Measurements from ENCODE around the gene PLXNA4.

The PLXNA4 gene

GRCh38 chr7:132498319-132498718 lies 78.0 kb downstream of the PLXNA4 start:
- H3K4ac ChIP-seq (ENCODE audit: low read depth, low read length) = no peak overlapping the region
- no peak for DNase-seq
- H2BK120ac ChIP-seq (ENCODE audit: low read depth, low read length) = no peak overlapping the region
- no peak overlapping the region for H2BK15ac ChIP-seq (replicated peaks; ENCODE audit: low read depth)
- no peak overlapping the region for H2AK5ac ChIP-seq (ENCODE audit: low read length)
- no peak overlapping the region for H3K56ac ChIP-seq (ENCODE audit: low read length)
- no CpG with 5 or more reads among the region's 4 CpGs for WGBS (ENCODE audit: extremely low coverage, insufficient coverage, low lambda C conversion rate)
- H3K23ac ChIP-seq (ENCODE audit: low read length) = no peak overlapping the region
- H3K79me2 ChIP-seq (ENCODE audit: control insufficient read depth, insufficient read depth, low read length) = no peaks in the 10 kb centered on the region
- H3K4me1 ChIP-seq (ENCODE audit: control insufficient read depth, low read depth, low read length) = no peaks in the 10 kb centered on the region
- H4K8ac ChIP-seq (ENCODE audit: low read depth, low read length) = no peak overlapping the region
- no peaks in the 10 kb centered on the region for H3K36me3 ChIP-seq (ENCODE audit: control insufficient read depth, insufficient read depth, low read length)
- H4K5ac ChIP-seq (ENCODE audit: low read length) = no peak overlapping the region
- no peak overlapping the region for H3K4me2 ChIP-seq (ENCODE audit: low read length)
- H3K27me3 ChIP-seq (ENCODE audit: insufficient read depth, low read length, poor library complexity) = no peaks in the 10 kb centered on the region
- no peak overlapping the region for H3K9ac ChIP-seq (ENCODE audit: low read length)
- H3K79me1 ChIP-seq (ENCODE audit: low read length) = no peaks in the 10 kb centered on the region
- no peak overlapping the region for H3K18ac ChIP-seq (ENCODE audit: low read length)
- no peak overlapping the region for H2BK5ac ChIP-seq (ENCODE audit: low read length)
- no peak overlapping the region for H3K4me3 ChIP-seq (ENCODE audit: low read length)
- H3K27ac ChIP-seq (ENCODE audit: low read depth, low read length) = no peak overlapping the region

GRCh38 chr7:132497098-132497497 lies 79.2 kb downstream of the PLXNA4 start:
- Histone ChIP-seq H3K18ac (ENCODE audit: low read length) (no peak overlapping the region), H3K23ac (ENCODE audit: low read length) (no peak overlapping the region)
- DNase-seq = no peak

GRCh38 chr7:132495936-132496335 lies 80.3 kb downstream of the PLXNA4 start:
- H2AK5ac ChIP-seq (ENCODE audit: low read length) = no peak overlapping the region
- H3K9ac ChIP-seq (ENCODE audit: low read length) = no peak overlapping the region
- no peak overlapping the region for H3K56ac ChIP-seq (ENCODE audit: low read length)
- H3K36me3 ChIP-seq (ENCODE audit: control insufficient read depth, insufficient read depth, low read length) = no peaks in the 10 kb centered on the region
- no peak overlapping the region for H3K4me3 ChIP-seq (ENCODE audit: low read length)
- no peak overlapping the region for H3K23ac ChIP-seq (ENCODE audit: low read length)
- no peak overlapping the region for H2BK120ac ChIP-seq (ENCODE audit: low read depth, low read length)
- H2BK15ac ChIP-seq (replicated peaks; ENCODE audit: low read depth) = no peak overlapping the region
- H4K5ac ChIP-seq (ENCODE audit: low read length) = no peak overlapping the region
- H3K79me2 ChIP-seq (ENCODE audit: control insufficient read depth, insufficient read depth, low read length) = no peaks in the 10 kb centered on the region
- H3K27ac ChIP-seq (ENCODE audit: low read depth, low read length) = no peak overlapping the region
- H3K27me3 ChIP-seq (ENCODE audit: insufficient read depth, low read length, poor library complexity) = no peaks in the 10 kb centered on the region
- WGBS (ENCODE audit: extremely low coverage, insufficient coverage, low lambda C conversion rate) = no CpG with 5 or more reads among the region's 3 CpGs
- H3K4me2 ChIP-seq (ENCODE audit: low read length) = no peak overlapping the region
- no peaks in the 10 kb centered on the region for H3K79me1 ChIP-seq (ENCODE audit: low read length)
- H2BK5ac ChIP-seq (ENCODE audit: low read length) = no peak overlapping the region
- H3K4ac ChIP-seq (ENCODE audit: low read depth, low read length) = no peak overlapping the region
- H3K18ac ChIP-seq (ENCODE audit: low read length) = no peak overlapping the region
- H3K4me1 ChIP-seq (ENCODE audit: control insufficient read depth, low read depth, low read length) = no peaks in the 10 kb centered on the region
- no peak for DNase-seq
- H4K8ac ChIP-seq (ENCODE audit: low read depth, low read length) = no peak overlapping the region

More at GRCh38 chr7:132497098-132497497, 79.2 kb downstream of the PLXNA4 start:
- H3K27ac ChIP-seq (ENCODE audit: low read depth, low read length) = no peak overlapping the region
- H2BK120ac ChIP-seq (ENCODE audit: low read depth, low read length) = no peak overlapping the region
- H3K36me3 ChIP-seq (ENCODE audit: control insufficient read depth, insufficient read depth, low read length) = no peaks in the 10 kb centered on the region
- H3K56ac ChIP-seq (ENCODE audit: low read length) = no peak overlapping the region
- no CpG with 5 or more reads among the region's 5 CpGs for WGBS (ENCODE audit: extremely low coverage, insufficient coverage, low lambda C conversion rate)
- H2BK5ac ChIP-seq (ENCODE audit: low read length) = no peak overlapping the region
- no peaks in the 10 kb centered on the region for H3K27me3 ChIP-seq (ENCODE audit: insufficient read depth, low read length, poor library complexity)
- H3K4me3 ChIP-seq (ENCODE audit: low read length) = no peak overlapping the region
- H2AK5ac ChIP-seq (ENCODE audit: low read length) = no peak overlapping the region
- no peaks in the 10 kb centered on the region for H3K79me2 ChIP-seq (ENCODE audit: control insufficient read depth, insufficient read depth, low read length)
- H4K8ac ChIP-seq (ENCODE audit: low read depth, low read length) = no peak overlapping the region
- no peak overlapping the region for H3K4ac ChIP-seq (ENCODE audit: low read depth, low read length)
- H3K4me1 ChIP-seq (ENCODE audit: control insufficient read depth, low read depth, low read length) = no peaks in the 10 kb centered on the region
- no peak overlapping the region for H2BK15ac ChIP-seq (replicated peaks; ENCODE audit: low read depth)
- no peaks in the 10 kb centered on the region for H3K79me1 ChIP-seq (ENCODE audit: low read length)
- H3K9ac ChIP-seq (ENCODE audit: low read length) = no peak overlapping the region
- no peak overlapping the region for H3K4me2 ChIP-seq (ENCODE audit: low read length)
- H4K5ac ChIP-seq (ENCODE audit: low read length) = no peak overlapping the region

- H3K9ac ChIP-seq (ENCODE audit: low read length) = no peak overlapping the region
- no peaks in the 10 kb centered on the region for H3K36me3 ChIP-seq (ENCODE audit: control insufficient read depth, insufficient read depth, low read length)
- no peak overlapping the region for H2AK5ac ChIP-seq (ENCODE audit: low read length)
- H3K79me1 ChIP-seq (ENCODE audit: low read length) = no peaks in the 10 kb centered on the region
- H3K79me2 ChIP-seq (ENCODE audit: control insufficient read depth, insufficient read depth, low read length) = no peaks in the 10 kb centered on the region
- no peak overlapping the region for H2BK120ac ChIP-seq (ENCODE audit: low read depth, low read length)
- H2BK5ac ChIP-seq (ENCODE audit: low read length) = no peak overlapping the region
- H3K4me2 ChIP-seq (ENCODE audit: low read length) = no peak overlapping the region
- WGBS (ENCODE audit: extremely low coverage, insufficient coverage, low lambda C conversion rate) = no CpG with 5 or more reads among the region's 12 CpGs
- H3K4me1 ChIP-seq (ENCODE audit: control insufficient read depth, low read depth, low read length) = no peaks in the 10 kb centered on the region
- no peak overlapping the region for H4K5ac ChIP-seq (ENCODE audit: low read length)
- no peak for DNase-seq
- H4K8ac ChIP-seq (ENCODE audit: low read depth, low read length) = no peak overlapping the region
- H3K56ac ChIP-seq (ENCODE audit: low read length) = no peak overlapping the region
- no peak overlapping the region for H3K4me3 ChIP-seq (ENCODE audit: low read length)
- H3K27me3 ChIP-seq (ENCODE audit: insufficient read depth, low read length, poor library complexity) = no peaks in the 10 kb centered on the region
- H3K18ac ChIP-seq (ENCODE audit: low read length) = no peak overlapping the region
- no peak overlapping the region for H3K27ac ChIP-seq (ENCODE audit: low read depth, low read length)
- no peak overlapping the region for H3K4ac ChIP-seq (ENCODE audit: low read depth, low read length)
- H2BK15ac ChIP-seq (replicated peaks; ENCODE audit: low read depth) = no peak overlapping the region
- no peak overlapping the region for H3K23ac ChIP-seq (ENCODE audit: low read length)
Measured at GRCh38 chr7:132494474-132494873, 81.8 kb downstream of the PLXNA4 start.

- Histone ChIP-seq H3K79me1 (ENCODE audit: low read length) (no peaks in the 10 kb centered on the region), H4K8ac (ENCODE audit: low read depth, low read length) (no peak overlapping the region), H2BK120ac (ENCODE audit: low read depth, low read length) (no peak overlapping the region), H3K4me2 (ENCODE audit: low read length) (no peak overlapping the region), H3K18ac (ENCODE audit: low read length) (no peak overlapping the region), H3K56ac (ENCODE audit: low read length) (no peak overlapping the region), H3K4ac (ENCODE audit: low read depth, low read length) (no peak overlapping the region), H3K27me3 (ENCODE audit: insufficient read depth, low read length, poor library complexity) (no peaks in the 10 kb centered on the region), H3K27ac (ENCODE audit: low read depth, low read length) (no peak overlapping the region), H3K4me1 (ENCODE audit: control insufficient read depth, low read depth, low read length) (no peaks in the 10 kb centered on the region), H3K79me2 (ENCODE audit: control insufficient read depth, insufficient read depth, low read length) (no peaks in the 10 kb centered on the region), H3K36me3 (ENCODE audit: control insufficient read depth, insufficient read depth, low read length) (no peaks in the 10 kb centered on the region), H2AK5ac (ENCODE audit: low read length) (no peak overlapping the region), H3K9ac (ENCODE audit: low read length) (no peak overlapping the region), H2BK15ac (replicated peaks; ENCODE audit: low read depth) (no peak overlapping the region), H2BK5ac (ENCODE audit: low read length) (no peak overlapping the region), H3K23ac (ENCODE audit: low read length) (no peak overlapping the region), H4K5ac (ENCODE audit: low read length) (no peak overlapping the region), H3K4me3 (ENCODE audit: low read length) (no peak overlapping the region)
- no peak for DNase-seq
- WGBS (ENCODE audit: extremely low coverage, insufficient coverage, low lambda C conversion rate) = no CpG with 5 or more reads among the region's 1 CpG
Measured at GRCh38 chr7:132492823-132493445, 83.3 kb downstream of the PLXNA4 start.

- no peaks in the 10 kb centered on the region for H3K27me3 ChIP-seq (ENCODE audit: insufficient read depth, low read length, poor library complexity)
- H2AK5ac ChIP-seq (ENCODE audit: low read length) = no peak overlapping the region
- H3K36me3 ChIP-seq (ENCODE audit: control insufficient read depth, insufficient read depth, low read length) = no peaks in the 10 kb centered on the region
- H3K9ac ChIP-seq (ENCODE audit: low read length) = no peak overlapping the region
- no peak overlapping the region for H4K5ac ChIP-seq (ENCODE audit: low read length)
- no peaks in the 10 kb centered on the region for H3K79me1 ChIP-seq (ENCODE audit: low read length)
- no peaks in the 10 kb centered on the region for H3K79me2 ChIP-seq (ENCODE audit: control insufficient read depth, insufficient read depth, low read length)
- no peak overlapping the region for H3K4me3 ChIP-seq (ENCODE audit: low read length)
- no peak overlapping the region for H3K27ac ChIP-seq (ENCODE audit: low read depth, low read length)
- no peak for DNase-seq
- H3K4ac ChIP-seq (ENCODE audit: low read depth, low read length) = no peak overlapping the region
- H2BK5ac ChIP-seq (ENCODE audit: low read length) = no peak overlapping the region
- H2BK15ac ChIP-seq (replicated peaks; ENCODE audit: low read depth) = no peak overlapping the region
- no peak overlapping the region for H3K23ac ChIP-seq (ENCODE audit: low read length)
- no peak overlapping the region for H3K56ac ChIP-seq (ENCODE audit: low read length)
- no peak overlapping the region for H3K4me2 ChIP-seq (ENCODE audit: low read length)
- no CpG with 5 or more reads among the region's 8 CpGs for WGBS (ENCODE audit: extremely low coverage, insufficient coverage, low lambda C conversion rate)
- H4K8ac ChIP-seq (ENCODE audit: low read depth, low read length) = no peak overlapping the region
- no peak overlapping the region for H2BK120ac ChIP-seq (ENCODE audit: low read depth, low read length)
- no peak overlapping the region for H3K18ac ChIP-seq (ENCODE audit: low read length)
- no peaks in the 10 kb centered on the region for H3K4me1 ChIP-seq (ENCODE audit: control insufficient read depth, low read depth, low read length)
Measured at GRCh38 chr7:132491391-132491945, 84.8 kb downstream of the PLXNA4 start.
